NCI-H510A (cell line): Measurements from ENCODE around the gene F2RL2.
"Not testable (repeated sequence)": the region's sequence is repeated elsewhere in the genome, so short reads cannot be mapped to it uniquely, and the experiment has no call there.

ENCODE experiments used
- DNase-seq: peaks from one replicate; lab custom pipeline; 2025; lab: John Stamatoyannopoulos, UW

Gene F2RL2

DNA sequence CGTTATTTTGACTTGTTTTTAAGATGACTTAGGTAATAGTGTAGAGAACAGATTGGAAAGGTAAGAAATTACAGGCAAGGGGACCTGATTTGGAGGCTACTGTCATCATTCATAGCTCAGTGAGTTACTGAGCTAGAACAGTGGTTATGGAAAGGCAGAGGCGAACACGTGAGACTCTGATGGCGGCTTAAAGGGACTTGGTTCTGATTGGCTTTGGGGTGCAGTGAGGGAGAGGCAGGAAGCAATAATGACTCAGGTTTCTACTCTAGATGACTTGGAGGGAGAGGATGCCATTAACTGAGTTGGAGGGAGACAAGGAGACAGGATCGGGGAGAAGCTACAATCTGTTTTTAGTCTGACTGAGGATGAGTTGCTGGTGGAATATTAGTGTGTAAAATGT, 3.0 kb downstream of the F2RL2 start:
- no peak for DNase-seq

- no peak for DNase-seq
Measured at GRCh38 chr5:76617675-76618074, 5.5 kb downstream of the F2RL2 start.

DNA sequence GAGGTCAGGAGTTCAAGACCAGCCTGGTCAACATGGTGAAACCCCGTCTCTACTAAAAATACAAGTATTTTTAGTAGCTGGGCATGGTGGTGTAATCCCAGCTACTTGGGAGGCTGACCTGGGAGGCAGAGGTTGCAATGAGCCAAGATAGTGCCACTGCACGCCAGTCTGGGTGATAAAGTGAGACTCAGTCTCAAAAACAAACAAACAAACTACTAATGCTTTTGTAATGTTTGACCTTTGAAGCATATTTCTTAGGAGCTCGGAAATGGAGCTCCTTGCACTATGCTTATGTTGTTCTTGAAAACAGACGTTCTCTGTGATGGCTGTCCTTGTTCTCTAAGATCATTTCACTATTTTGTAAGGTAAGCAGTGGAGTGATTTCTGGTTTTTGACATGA, 6.0 kb downstream of the F2RL2 start:
- DNase-seq: no peak

DNA sequence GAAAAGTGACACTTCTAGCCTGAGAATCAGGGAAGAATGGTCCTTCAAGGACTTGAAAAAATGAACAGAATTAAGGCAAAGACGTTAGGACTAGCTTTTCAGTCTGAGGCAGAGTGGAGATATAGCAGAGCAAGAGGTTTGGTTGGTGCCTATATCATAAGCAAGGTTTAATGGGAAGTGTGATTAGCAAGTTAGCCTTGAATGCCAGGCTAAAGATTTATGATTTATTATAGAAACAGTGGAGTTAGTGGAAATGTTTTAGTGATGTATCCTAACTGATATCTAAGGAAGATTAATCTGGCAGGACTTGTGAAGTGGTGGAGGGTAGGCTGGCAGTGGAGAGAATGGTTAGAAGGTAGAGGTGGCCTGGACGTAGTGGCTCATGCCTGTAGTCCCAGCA, 7.0 kb downstream of the F2RL2 start:
- DNase-seq: no peak

DNA sequence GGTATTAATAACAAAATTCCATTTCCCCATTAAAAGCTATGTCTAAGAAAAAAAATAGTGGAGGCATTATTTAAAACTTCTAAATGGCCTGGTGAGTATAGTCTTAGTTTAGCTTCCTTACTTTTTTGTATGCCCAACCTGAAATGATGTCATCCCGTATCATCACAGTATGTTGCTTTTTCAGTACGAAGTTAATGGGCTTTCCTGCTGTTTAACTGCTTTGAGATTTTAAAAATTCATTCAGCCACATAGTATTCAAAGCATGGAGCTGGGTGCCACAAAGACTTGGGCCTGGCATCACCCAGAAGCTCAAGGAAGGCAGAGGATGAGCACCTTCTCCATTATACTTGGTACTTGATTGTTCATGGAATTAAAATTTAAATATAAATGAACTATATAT, 7.4 kb downstream of the F2RL2 start:
- no peak for DNase-seq

DNA sequence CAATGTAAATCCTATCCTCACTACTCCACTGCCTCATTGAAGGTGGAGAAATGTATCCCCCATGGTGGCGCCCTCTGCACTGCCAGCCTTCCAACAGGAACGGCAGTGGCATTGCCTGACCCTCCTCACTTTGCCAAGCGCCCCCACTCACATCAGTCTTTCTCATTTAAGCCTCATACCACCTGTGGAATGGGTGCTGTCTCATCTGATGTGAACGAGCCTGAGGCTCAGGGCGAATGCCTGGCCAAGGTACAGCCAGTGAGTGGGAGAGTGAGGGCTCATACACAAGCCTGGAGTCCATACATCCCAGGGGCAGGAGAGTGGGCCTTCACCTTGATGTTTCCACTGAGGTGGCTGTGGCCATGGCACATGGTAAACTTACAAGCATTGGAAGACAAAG, 10.3 kb downstream of the F2RL2 start:
- DNase-seq: no peak

DNA sequence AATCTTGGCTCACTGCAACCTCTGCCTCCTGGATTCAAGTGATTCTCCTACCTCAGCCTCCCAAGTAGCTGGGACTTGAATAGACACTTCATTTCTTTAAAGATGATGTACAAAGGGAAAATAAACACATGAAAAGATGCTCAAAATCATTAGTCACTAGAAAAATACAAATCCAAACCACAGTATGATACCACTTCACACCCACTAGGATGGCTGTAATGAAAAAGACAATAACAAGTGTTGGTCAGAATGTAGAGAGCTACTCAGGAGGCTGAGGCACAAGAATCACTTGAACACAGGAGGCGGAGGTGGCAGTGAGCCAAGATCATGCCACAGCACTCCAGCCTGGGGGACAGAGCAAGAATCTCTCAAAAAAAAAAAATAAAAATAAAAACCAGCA, 13.0 kb downstream of the F2RL2 start:
- no peak for DNase-seq

- no peak for DNase-seq
Measured at GRCh38 chr5:76608833-76609232, 14.4 kb downstream of the F2RL2 start.

DNA sequence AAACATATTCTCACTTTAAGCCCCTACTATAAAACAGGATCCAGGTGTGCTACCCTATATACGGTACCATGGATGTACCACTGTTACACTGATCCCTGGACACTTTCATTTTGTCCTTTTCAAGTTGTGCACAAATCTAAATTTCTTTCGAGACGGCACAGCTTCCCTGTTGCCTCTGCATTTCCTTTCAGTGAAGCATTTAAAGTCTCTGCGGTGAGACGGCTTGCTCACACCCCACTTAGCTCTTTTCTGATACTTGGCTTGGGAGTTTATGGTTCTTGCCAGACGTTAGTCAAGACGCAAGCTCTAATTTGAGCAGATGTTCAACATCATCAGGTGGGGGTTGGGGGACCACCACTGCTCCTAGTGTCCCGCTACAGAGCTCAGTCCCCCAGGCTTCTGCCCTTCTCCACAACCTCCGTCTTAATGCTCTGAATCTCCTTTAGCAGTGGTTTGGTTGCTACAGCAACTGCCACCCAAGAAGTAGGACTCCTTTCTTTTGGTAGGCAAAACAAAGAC, 15.8 kb downstream of the F2RL2 start:
- DNase-seq: no peak

- no peak for DNase-seq
Measured at GRCh38 chr5:76606701-76607100, 16.5 kb downstream of the F2RL2 start.

DNA sequence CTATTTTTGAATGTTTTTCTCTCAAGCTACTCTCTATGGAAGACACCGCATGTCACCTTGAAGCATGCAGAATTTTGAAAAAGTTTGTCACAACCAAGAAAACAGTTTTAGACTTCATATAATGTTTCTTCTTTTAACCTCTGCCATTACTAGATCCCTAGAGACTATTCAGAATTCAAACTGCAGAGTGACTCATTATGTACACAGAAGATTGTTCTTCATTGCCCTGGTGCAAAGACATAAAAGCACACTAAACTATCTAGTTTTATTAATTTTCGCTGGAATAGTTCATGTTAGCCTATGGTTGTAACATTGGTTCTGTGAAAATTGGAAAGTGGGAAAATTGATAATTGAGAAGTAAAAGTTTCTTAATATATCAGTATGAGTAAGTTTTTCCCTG, 18.4 kb downstream of the F2RL2 start:
- DNase-seq: no peak

DNA sequence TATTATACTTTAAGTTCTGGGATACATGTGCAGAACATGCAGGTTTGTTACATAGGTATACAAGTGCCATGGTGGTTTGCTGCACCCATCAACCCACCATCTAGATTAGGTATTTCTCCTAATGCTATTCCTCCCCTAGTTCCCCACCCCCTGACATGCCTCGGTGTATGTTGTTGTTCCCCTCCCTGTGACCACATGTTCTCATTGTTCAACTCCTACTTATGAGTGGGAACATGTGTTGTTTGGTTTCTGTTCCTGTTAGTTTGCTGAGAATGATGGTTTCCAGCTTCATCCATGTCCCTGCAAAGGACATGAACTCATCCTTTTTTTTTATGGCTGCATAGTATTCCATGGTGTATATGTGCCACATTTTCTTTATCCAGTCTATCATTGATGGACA, 19.2 kb downstream of the F2RL2 start:
- DNase-seq: not testable (repeated sequence)

DNA sequence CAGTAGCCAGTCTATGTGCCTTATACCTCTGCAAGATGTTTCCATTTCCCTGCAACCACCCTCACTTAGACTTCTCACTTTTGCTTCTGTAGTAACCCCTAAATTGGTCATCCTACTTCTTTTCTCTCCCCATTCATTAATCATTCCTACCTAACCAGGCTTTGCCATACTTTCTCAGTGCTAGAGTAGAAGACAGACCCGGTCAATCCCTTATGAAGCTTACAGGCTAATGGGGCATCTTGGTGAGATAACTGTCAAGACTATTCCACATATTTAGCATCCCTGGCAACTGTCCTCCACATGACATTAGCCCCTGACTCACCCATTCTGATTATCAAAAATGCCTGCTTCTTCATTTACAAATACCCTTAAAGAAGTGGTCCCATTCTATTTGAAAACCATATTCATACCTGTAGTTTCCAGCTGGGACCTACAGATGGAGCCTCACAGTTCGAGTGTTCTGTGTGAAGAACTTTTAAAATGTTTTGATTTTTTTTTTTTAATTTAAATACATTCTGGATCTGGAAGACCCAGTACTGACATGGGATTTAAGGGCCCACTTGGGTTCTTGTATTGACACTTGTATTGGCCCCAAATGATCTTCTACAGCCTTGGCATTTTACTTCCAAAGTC, 21.0 kb downstream of the F2RL2 start:
- no peak for DNase-seq

DNA sequence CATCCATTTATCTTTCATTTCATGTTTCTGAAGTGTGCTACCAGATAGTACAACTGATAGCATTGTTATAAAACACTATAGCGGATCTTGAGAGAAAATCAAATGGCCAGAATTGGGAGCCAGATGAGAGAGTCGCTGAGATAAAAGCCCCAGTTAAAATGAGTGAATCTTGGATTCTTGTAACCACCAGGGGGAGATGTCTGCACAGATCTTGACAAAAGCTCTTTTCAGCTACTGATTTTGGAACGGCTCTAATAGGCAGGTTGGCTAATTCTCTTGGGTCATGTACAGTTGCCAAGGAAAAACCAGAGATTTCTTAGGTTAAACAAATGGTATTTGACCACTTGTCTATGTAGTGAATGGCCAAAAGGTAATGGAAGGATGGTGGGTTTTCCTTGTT, 21.7 kb downstream of the F2RL2 start:
- no peak for DNase-seq

DNA sequence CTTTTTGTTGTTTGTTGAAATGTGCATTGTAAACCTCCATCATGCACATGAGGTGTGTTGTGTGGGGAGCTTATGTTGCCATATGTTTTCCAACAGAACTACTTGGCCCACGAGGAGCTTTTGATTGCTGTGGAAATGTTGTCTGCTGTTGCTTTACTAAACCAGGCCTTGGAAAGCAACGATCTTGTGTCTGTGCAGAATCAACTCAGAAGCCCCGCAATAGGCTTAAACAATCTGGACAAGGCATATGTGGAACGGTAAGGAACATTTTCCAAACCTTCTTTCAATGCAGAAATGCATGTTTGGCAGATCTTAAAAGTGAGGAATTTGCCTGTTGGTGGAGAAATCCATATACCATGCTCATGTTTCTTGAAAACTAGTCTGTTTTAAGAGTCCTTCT, 22.5 kb downstream of the F2RL2 start:
- DNase-seq: no peak

GRCh38 chr5:76598531-76598930, 24.7 kb downstream of the F2RL2 start:
- DNase-seq: no peak

- no peak for DNase-seq
Measured at GRCh38 chr5:76595755-76596481, 27.3 kb downstream of the F2RL2 start.

DNA sequence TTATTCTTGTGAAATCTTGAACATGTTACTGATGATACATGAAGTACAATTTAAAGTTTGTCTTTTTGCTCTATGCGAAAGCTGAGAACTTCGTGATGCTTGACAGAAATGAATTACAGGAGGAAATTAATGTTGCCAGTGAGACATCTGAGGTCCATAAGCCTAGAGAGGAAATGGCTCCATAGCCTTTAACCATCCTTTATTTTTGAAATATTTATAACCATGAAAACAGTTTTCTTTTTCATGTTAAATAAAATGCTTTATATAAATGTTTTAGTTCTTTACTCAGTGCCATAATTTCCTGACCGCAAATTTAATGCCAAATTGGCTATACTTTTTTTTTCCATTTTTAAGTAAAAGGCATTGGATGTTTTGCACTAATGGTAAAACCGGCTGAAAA, 29.1 kb downstream of the F2RL2 start:
- DNase-seq: no peak

- no peak for DNase-seq
Measured at GRCh38 chr5:76592692-76593091, 30.5 kb downstream of the F2RL2 start.

GRCh38 chr5:76591366-76591765, 31.8 kb downstream of the F2RL2 start:
- no peak for DNase-seq

DNA sequence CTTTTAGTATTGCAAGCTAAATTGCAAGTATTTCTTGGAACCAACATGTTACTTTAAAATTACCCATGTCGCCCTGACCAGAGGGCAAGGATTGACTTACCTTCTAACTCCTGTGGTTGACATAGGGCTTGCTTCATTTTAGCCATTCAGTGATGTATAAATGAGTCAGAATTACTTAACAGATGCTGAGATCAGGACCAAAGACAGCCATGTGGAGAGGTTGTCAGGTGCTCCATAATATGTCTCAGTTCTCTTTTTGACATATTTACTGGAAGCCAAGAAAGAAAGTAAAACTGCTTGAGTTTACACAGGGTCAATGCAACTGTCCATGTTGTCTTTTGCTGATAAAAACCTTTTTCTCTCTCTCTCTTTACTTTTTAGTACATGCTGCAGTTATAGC, 33.2 kb downstream of the F2RL2 start:
- DNase-seq: no peak

GRCh38 chr5:76586531-76586930, 36.7 kb downstream of the F2RL2 start:
- no peak for DNase-seq

DNA sequence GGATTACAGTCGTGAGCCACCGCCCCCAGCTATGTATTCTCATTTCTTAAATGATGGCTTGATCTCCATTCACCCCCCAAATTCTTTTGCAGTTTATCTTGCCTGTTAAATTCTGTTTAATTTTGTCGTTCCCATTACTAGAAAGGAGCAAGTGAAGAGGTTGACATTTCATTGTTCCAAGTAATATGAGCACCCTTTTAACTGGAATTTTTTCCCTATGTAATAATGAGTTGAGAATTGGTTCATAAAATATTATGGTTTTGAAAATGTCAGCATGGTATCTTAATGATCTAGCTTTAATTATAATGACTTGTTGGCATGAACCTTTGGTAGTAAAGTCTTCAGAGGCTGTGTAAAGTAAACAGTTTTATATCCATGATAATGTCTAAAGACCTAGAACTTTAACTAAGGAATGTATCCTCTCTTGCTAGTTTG, 37.4 kb downstream of the F2RL2 start:
- DNase-seq: no peak
